Esophagus squamous epithelium (tissue), 4 donors: ENCODE measurements around the gene LAD1.

Source experiments
- POLR2A ChIP-seq, 4 donors: fragments of 450-650 bp; IDR thresholded peaks; one replicate each; pipeline ENCODE4 v1.6.1; 2017; ENCODE audit warnings: antibody characterized with exemption in 4 of 4, mild to moderate bottlenecking in 4 of 4, moderate library complexity in 3 of 4
- TF ChIP-seq, protein P1 (sequence below), 6 experiments: fragments of 450-650 bp in 4 of 6; fragments of 200-600 bp in 2 of 6; sonication (generic) in 2 of 6; IDR thresholded peaks; one replicate each; pipeline ENCODE4 v1.5.1; 2016 to 2019; ENCODE audit warnings: antibody characterized with exemption in 6 of 6, mild to moderate bottlenecking in 4 of 6, moderate library complexity in 4 of 6

- TF ChIP-seq, protein P1, sequence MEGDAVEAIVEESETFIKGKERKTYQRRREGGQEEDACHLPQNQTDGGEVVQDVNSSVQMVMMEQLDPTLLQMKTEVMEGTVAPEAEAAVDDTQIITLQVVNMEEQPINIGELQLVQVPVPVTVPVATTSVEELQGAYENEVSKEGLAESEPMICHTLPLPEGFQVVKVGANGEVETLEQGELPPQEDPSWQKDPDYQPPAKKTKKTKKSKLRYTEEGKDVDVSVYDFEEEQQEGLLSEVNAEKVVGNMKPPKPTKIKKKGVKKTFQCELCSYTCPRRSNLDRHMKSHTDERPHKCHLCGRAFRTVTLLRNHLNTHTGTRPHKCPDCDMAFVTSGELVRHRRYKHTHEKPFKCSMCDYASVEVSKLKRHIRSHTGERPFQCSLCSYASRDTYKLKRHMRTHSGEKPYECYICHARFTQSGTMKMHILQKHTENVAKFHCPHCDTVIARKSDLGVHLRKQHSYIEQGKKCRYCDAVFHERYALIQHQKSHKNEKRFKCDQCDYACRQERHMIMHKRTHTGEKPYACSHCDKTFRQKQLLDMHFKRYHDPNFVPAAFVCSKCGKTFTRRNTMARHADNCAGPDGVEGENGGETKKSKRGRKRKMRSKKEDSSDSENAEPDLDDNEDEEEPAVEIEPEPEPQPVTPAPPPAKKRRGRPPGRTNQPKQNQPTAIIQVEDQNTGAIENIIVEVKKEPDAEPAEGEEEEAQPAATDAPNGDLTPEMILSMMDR (IDR thresholded peaks at IDR 0.05): no peak
- no peak for TF ChIP-seq POLR2A (IDR thresholded peaks at IDR 0.05)
Measured at GRCh38 chr1:201332021-201332420, 67.1 kb downstream of the LAD1 start.
